Motor neuron (in vitro differentiated cells): ENCODE measurements around the gene TRH. TPM values are rescaled to one million over a fixed set of nuclear protein-coding genes. Genes with fewer than 3 reads are reported as not detected.

Experiments
- ATAC-seq, 8 experiments: fragments of 200-7000 bp; cut with Tn5 transposase; replicated peaks in 6 of 8; 2 replicates each; pipeline ENCODE4 v1.8.0; 2021; ENCODE audit warnings: mild to moderate bottlenecking in 8 of 8, moderate library complexity in 8 of 8
- H3K27ac ChIP-seq, 2 donors: fragments of 250-450 bp; sonication (Bioruptor Pico); 2 replicates each; pipeline ENCODE4 v1.9.0; 2021; ENCODE audit warnings: antibody characterized with exemption in 2 of 2, mild to moderate bottlenecking in 2 of 2, moderate library complexity in 1 of 2
- H3K4me1 ChIP-seq, 2 donors: fragments of 250-450 bp; sonication (Bioruptor Pico); replicated peaks in 1 of 2; 2 replicates each; pipeline ENCODE4 v1.6.1; 2021; ENCODE audit warnings: antibody characterized with exemption in 2 of 2, mild to moderate bottlenecking in 2 of 2, moderate library complexity in 1 of 2
- H3K4me3 ChIP-seq, 5 donors: fragments of 250-450 bp; sonication (Bioruptor Pico); 2 replicates each; pipeline ENCODE4 v1.9.0; 2021; ENCODE audit warnings: antibody characterized with exemption in 5 of 5, mild to moderate bottlenecking in 5 of 5, moderate library complexity in 4 of 5
- WGBS, 10 experiments: fragments of 450-650 bp; shearing (Covaris generic); methylation state at CpG; one replicate each; pipeline ENCODE4 v1.0.0; 2022; 5-methylcytosine and 5-hydroxymethylcytosine counted together
- in situ Hi-C, 9 experiments: fragments of 400-800 bp; cut with MboI; loops; one replicate each; pipeline ENCODE4 v1.15.0; 2021; ENCODE audit warnings: low sequenced_read_pairs in 9 of 9, low pct_unique_long_range_greater_than_20kb in 2 of 9; ENCODE audit not compliant: unreplicated experiment in 9 of 9
- total RNA-seq, 8 experiments: library from RNA; unstranded; fragments of 300-600 nt; gene quantifications; 2 replicates each; pipeline versions ENCODE4 v1.2.3 to v1.2.4, GENCODE V29; 2022

Gene TRH
- total RNA-seq, 8 experiments from 2014 or later, result 0.31 to 57.2 (median 2.3) TPM

GRCh38 chr3:129944709-129945108 is 29.8 kb upstream of the TRH start:
- Histone ChIP-seq H3K4me1 (no peaks in the 10 kb centered on the region), H3K27ac (no peak overlapping the region), H3K4me3 (no peak overlapping the region)
- in situ Hi-C loops, result loop anchor here in 6 of 9 experiments (25.0 kb wide), 3 partner anchors 143 to 457 kb away; partner anchors contain the start of gene ALG1L2 (in 1 of the 6)
- WGBS, 10 experiments, result 25 to 100% (median 80%) methylated on average over 1 to 3 of the region's 7 CpGs; no CpG with 5 or more reads in 3 of the 10 experiments
- no peak for ATAC-seq

GRCh38 chr3:129947538-129948240 is 26.8 kb upstream of the TRH start:
- WGBS, 10 experiments, result 38 to 90% (median 73%) methylated on average over 1 to 7 of the region's 8 CpGs; no CpG with 5 or more reads in 1 of the 10 experiments
- Histone ChIP-seq H3K4me1 (peaks cover 0 to 5% of the 10 kb centered on the region in 2 donors), H3K27ac (no peak overlapping the region), H3K4me3 (no peak overlapping the region)
- ATAC-seq, result no peak
- in situ Hi-C loops, result loop anchor here in 6 of 9 experiments (25.0 kb wide), 3 partner anchors 140 to 460 kb away; partner anchors contain the start of gene ALG1L2 (in 1 of the 6)

GRCh38 chr3:129950318-129951046 is 24.0 kb upstream of the TRH start:
- WGBS, 10 experiments, result 31 to 94% (median 83%) methylated on average over 1 to 6 of the region's 7 CpGs; no CpG with 5 or more reads in 2 of the 10 experiments
- Histone ChIP-seq H3K27ac (no peak overlapping the region), H3K4me3 (no peak overlapping the region), H3K4me1 (peaks cover 9 to 20% of the 10 kb centered on the region in 2 donors)
- in situ Hi-C loops, result no loop called here
- no peak for ATAC-seq

- Histone ChIP-seq H3K4me3 (no peak overlapping the region), H3K27ac (no peak overlapping the region), H3K4me1 (peaks cover 9 to 20% of the 10 kb centered on the region in 2 donors)
- in situ Hi-C loops, result no loop called here
- ATAC-seq, result peak in 4 of 8 experiments; percentile 51 to 69 (median 55)
- WGBS, 10 experiments, result 34 to 100% (median 63%) methylated on average over 1 to 4 of the region's 6 CpGs; no CpG with 5 or more reads in 2 of the 10 experiments
Measured at GRCh38 chr3:129952556-129953355, 21.8 kb upstream of the TRH start.

- ATAC-seq, result no peak
- Histone ChIP-seq H3K27ac (no peak overlapping the region), H3K4me1 (peaks cover 9 to 20% of the 10 kb centered on the region in 2 donors), H3K4me3 (no peak overlapping the region)
- 7 to 100% (median 50%) methylated on average over 1 to 5 of the region's 5 CpGs; no CpG with 5 or more reads in 3 of the 10 experiments for WGBS, 10 experiments
- in situ Hi-C loops, result no loop called here
Measured at GRCh38 chr3:129953621-129954020, 20.9 kb upstream of the TRH start.

- H3K4me3 ChIP-seq, result no peak overlapping the region
- no peak overlapping the region for H3K27ac ChIP-seq
- ATAC-seq, result peak in 2 of 8 experiments; percentile 12 to 16
- WGBS, 10 experiments, result 0 to 100% (median 42%) methylated on average over 1 of the region's 2 CpGs; no CpG with 5 or more reads in 6 of the 10 experiments
- in situ Hi-C loops, result no loop called here
- peaks cover 9 to 20% of the 10 kb centered on the region in 2 donors for H3K4me1 ChIP-seq
Measured at GRCh38 chr3:129954514-129954913, 20.0 kb upstream of the TRH start.

- H3K4me3 ChIP-seq, result no peak overlapping the region
- peaks cover 9 to 20% of the 10 kb centered on the region in 2 donors for H3K4me1 ChIP-seq
- in situ Hi-C loops, result no loop called here
- ATAC-seq, result no peak
- no peak overlapping the region for H3K27ac ChIP-seq
Measured at GRCh38 chr3:129956936-129957335, 17.6 kb upstream of the TRH start.

GRCh38 chr3:129958755-129959154 is 15.8 kb upstream of the TRH start:
- ATAC-seq, result no peak
- in situ Hi-C loops, result no loop called here
- Histone ChIP-seq H3K4me1 (peaks cover 0 to 12% of the 10 kb centered on the region in 2 donors), H3K4me3 (no peak overlapping the region), H3K27ac (no peak overlapping the region)
- 20 to 80% (median 58%) methylated on average over 1 to 5 of the region's 6 CpGs; no CpG with 5 or more reads in 3 of the 10 experiments for WGBS, 10 experiments

GRCh38 chr3:129961141-129961541 is 13.4 kb upstream of the TRH start:
- Histone ChIP-seq H3K27ac (no peak overlapping the region), H3K4me1 (peaks cover 0 to 4% of the 10 kb centered on the region in 2 donors), H3K4me3 (no peak overlapping the region)
- in situ Hi-C loops, result no loop called here
- peak in 1 of 8 experiments; percentile 32 for ATAC-seq
- 25 to 74% (median 52%) methylated on average over 1 to 5 of the region's 5 CpGs; no CpG with 5 or more reads in 5 of the 10 experiments for WGBS, 10 experiments

- Histone ChIP-seq H3K27ac (no peak overlapping the region), H3K4me3 (no peak overlapping the region), H3K4me1 (peaks cover 0 to 4% of the 10 kb centered on the region in 2 donors)
- no peak for ATAC-seq
- 0 to 82% (median 47%) methylated on average over 1 to 3 of the region's 3 CpGs; no CpG with 5 or more reads in 3 of the 10 experiments for WGBS, 10 experiments
- in situ Hi-C loops, result no loop called here
Measured at GRCh38 chr3:129962600-129962999, 11.9 kb upstream of the TRH start.

GRCh38 chr3:129965937-129966336 is 8.6 kb upstream of the TRH start:
- WGBS, 10 experiments, result 50 to 67% (median 60%) methylated on average over 1 of the region's 2 CpGs; no CpG with 5 or more reads in 7 of the 10 experiments
- Histone ChIP-seq H3K27ac (no peak overlapping the region), H3K4me1 (peaks cover 2 to 6% of the 10 kb centered on the region in 2 donors), H3K4me3 (no peak overlapping the region)
- in situ Hi-C loops, result no loop called here
- no peak for ATAC-seq

GRCh38 chr3:129966876-129967275 is 7.6 kb upstream of the TRH start:
- no peak overlapping the region for H3K4me3 ChIP-seq
- no peak overlapping the region for H3K27ac ChIP-seq
- in situ Hi-C loops, result no loop called here
- WGBS, 10 experiments, result 0 to 80% (median 32%) methylated on average over 1 to 4 of the region's 4 CpGs; no CpG with 5 or more reads in 2 of the 10 experiments
- peaks cover 7 to 11% of the 10 kb centered on the region in 2 donors for H3K4me1 ChIP-seq
- peak in 7 of 8 experiments; percentile 27 to 53 (median 47) for ATAC-seq
